ENCODE results near the gene C13orf46. TPM values are rescaled to one million over a fixed set of nuclear protein-coding genes. Genes with fewer than 3 reads are reported as not detected.
"Not testable (repeated sequence)": the region's sequence is repeated elsewhere in the genome, so short reads cannot be mapped to it uniquely, and the experiment has no call there.

Gene C13orf46
- total RNA-seq: 1 to 10 TPM in 1 of 2 donors, under 1 TPM in 1; 0.65 to 1.4 TPM
- long read RNA-seq: 0 reads

DNA sequence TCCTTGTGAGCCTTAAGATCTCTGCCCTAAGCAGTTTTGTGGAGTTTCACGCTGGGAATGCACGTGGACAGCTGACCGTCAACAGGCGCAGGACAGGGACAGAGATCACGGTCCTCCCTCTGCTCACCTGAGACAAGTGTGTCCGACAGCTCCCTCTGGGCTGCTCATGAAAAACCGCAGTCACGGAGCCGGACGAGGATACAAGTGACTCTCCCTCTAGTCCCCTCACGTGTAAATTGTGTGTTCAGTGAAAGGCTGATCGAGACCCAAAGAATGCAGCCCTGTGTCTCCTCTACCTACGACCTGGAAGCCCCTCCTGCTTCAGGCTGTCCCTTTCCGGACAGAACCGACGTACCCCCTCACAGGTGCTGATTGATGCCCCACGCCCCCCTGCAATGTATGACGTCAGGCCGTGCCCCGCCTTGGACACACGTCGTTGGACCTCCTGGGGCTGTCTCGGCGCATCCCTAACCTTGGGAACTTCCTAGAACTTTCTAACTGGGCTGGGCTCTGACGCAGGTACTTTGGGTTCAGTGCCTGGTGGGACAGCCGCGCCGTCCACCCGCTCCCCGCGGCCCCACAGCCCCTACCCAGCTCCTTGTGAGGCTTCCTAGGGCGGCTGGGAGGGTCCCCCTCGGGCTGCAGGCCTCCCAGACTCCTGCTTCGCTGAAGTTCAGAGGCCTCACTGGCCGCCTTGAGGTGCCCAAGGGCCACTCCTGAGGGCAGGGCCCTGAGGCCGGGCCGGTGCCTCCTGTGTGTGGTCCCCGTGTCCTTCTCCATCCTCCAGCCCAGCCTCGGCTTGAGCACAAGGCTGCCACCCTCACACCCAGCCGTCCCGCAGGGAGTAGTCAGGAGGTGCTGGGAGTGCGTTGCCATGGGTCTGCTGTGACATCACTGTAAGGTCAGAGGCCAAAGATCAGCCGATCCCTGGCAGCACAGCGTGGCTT lies at the start of gene C13orf46:
Gene C13orf46 (minus strand): TSS at position 859 of the 947 bp plus-strand sequence. CDS start 79 bp downstream, at position 780.
- DNase-seq (peak; percentile 17), ATAC-seq (no peak)
- intact Hi-C loops (cut with DNase I): no loop called here

DNA sequence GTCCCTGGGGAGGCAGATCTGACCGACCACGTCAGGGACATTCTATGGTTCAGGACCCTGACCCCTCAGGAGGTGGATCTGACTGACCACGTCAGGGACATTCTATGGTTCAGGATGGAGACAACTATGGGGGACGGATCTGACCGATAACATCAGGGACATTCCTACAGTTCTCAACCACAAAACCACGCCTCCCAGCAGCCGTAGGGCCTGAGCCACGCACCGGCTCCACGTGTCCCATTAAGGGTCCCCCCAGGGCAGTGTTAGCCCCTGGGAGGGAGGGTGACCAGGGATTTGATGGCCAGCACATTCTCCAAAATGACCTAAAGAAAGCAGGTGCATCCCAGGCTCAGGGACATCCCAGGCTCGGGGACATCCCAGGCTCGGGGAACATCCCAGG lies 49.0 kb upstream of the C13orf46 start:
- intact Hi-C loops (cut with DNase I): no loop called here
- DNase-seq (peak; percentile 4), ATAC-seq (no peak)

DNA sequence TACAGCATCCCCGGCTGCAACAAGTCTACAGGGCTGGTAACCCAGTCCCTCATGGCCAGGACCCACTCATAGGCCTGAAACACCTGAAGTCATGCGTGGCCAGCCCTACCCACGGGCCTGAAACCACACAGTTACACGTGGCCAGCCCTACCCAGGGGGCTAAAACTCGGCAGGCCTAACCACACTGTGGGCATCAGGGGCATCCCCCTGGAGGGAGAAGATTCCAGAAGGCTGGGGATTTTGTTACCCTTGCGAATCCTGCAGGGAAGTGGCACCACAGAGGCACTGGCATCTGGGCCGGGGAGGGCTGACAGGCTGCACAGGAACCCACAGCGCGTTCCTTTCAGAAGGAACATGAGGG lies 48.4 kb upstream of the C13orf46 start:
- ATAC-seq: no peak
- intact Hi-C loops (cut with DNase I): no loop called here

DNA sequence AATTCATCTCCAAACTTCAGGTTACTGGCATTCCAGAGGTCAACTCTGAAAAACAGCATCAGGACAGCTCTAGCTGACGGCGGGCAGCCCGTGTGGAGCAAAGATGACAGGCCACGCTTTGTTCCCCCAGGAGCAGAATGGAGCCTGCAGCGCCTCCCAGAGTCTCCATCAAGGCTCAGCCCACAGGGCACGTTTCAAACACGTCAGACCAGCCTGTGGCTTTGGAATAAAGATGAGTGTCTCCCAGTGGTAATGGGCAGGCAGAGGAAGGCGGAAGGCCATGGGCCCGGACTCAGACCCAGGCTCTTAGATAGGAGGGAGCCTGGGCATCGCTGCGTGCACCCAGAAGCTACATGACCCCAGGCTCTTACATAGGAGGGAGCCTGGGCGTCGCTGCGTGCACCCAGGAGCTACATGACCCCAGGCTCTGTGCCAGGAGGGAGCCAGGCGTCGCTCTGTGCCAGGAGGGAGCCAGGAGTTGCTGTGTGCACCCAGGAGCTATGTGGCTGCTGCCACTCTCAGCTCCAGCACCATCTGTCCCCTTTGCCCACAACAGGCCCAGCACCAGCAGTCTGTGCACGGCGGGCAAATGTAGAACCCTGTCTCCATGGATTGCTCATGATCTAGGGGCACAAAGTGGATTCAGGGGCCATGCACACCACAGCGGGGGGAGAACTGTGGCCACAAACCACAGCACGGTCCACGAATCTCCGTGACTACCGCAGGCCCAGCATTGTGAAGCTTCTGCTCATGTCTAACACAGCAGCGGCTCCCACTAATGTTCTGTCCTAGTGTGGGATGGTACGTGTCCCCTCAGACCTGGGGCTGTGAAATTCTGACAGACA lies 47.8 kb upstream of the C13orf46 start:
- ATAC-seq (peak in 1 of 2 donors; percentile 17), DNase-seq (peak; percentile 18)
- intact Hi-C loops (cut with DNase I): no loop called here

More for the DNA sequence above, 48.4 kb upstream of the C13orf46 start:
- peak; percentile 7 for DNase-seq

- intact Hi-C loops (cut with DNase I): no loop called here
- ATAC-seq: no peak
- DNase-seq: peak; percentile 15
Measured at GRCh38 chr13:114020750-114021463, 47.0 kb upstream of the C13orf46 start.

- ATAC-seq; intact Hi-C loops (cut with DNase I): not testable (repeated sequence)
- peak; percentile 14 for DNase-seq
Measured at GRCh38 chr13:114020134-114020533, 46.3 kb upstream of the C13orf46 start.

DNA sequence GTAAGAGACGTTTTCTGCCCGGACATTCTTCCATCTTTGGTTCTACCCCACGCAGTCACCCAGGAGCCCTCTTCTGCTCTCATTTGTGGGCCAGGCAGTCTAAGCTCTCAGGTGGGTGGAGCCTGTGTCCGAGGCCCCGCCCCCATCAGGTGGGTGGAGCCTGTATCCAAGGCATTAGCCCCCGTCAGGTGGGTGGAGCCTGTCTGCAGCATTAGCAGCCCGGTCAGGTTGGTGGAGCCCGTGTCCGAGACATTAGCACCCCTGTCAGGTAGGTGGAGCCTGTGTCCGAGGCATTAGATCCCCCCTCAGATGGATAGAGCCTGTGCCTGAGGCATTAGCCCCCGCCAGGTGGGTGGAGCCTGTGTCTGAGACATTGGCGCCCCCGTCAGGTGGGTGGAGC lies 45.5 kb upstream of the C13orf46 start:
- intact Hi-C loops (cut with DNase I): no loop called here
- DNase-seq (no peak), ATAC-seq (no peak)

DNA sequence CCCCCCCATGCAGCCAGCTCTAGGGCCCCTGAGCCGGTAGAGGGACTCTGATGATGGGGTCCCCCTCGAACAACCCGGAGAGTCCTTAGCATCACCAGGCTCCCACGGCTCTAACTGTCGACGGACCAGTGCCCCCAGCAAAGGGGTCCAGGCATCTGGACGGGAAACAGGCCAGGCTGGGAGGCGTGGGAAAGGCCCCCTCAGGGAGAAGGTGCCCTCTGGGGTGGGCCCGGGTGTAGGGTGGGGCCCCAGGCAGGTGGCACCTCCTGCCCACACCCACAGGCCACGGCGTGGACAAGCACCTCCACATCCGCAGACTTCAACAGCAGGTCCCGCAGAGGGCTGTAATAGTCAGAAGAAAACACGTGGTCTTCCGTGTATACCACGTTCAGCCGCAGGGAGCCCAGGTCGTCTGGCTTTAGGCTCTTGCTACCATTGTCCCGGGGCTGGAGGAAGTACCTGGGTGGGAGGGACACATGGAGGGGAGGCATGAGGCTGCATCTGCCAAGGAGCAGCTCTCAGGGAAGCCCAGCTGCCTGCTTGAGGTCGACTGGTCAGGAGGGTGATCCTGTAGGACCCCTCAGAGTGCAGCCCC lies 44.7 kb upstream of the C13orf46 start:
- ATAC-seq: no peak
- peak; percentile 15 for DNase-seq

GRCh38 chr13:114017966-114018365 lies 44.1 kb upstream of the C13orf46 start:
- ATAC-seq (no peak), DNase-seq (peak; percentile 16)
- intact Hi-C loops (cut with DNase I): no loop called here

More for the DNA sequence above, 44.7 kb upstream of the C13orf46 start:
- intact Hi-C loops (cut with DNase I): no loop called here

DNA sequence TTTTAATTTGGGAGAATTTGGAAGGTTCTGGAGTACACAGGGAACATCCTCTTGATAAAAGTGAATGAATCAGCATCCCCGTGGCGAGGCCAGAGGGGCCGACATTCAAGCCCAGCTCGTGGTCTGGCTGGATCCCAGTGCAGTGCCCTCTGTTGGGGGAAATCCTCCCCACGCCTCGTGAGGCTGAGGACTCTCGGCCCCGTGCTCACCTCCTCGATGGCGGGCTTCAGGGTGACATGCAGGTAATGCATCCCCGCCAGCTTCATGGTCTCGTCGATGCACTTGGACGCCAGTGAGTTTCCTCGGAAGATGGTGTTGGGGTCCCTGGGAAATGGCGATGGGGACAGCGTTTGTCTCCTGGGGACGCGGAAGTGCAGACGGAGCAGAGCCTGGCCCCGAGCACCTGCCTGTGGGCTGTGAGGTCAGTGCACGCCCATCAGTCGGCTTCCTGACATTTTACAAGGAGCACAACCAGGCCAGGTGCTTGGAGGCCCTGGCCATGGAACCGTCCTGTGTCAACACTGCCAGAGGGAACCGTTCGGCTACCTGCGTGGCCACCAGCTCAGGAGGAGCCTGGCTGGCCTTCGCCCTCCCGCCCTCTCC lies 43.3 kb upstream of the C13orf46 start:
- intact Hi-C loops (cut with DNase I): no loop called here
- DNase-seq (peak; percentile 20), ATAC-seq (no peak)

DNA sequence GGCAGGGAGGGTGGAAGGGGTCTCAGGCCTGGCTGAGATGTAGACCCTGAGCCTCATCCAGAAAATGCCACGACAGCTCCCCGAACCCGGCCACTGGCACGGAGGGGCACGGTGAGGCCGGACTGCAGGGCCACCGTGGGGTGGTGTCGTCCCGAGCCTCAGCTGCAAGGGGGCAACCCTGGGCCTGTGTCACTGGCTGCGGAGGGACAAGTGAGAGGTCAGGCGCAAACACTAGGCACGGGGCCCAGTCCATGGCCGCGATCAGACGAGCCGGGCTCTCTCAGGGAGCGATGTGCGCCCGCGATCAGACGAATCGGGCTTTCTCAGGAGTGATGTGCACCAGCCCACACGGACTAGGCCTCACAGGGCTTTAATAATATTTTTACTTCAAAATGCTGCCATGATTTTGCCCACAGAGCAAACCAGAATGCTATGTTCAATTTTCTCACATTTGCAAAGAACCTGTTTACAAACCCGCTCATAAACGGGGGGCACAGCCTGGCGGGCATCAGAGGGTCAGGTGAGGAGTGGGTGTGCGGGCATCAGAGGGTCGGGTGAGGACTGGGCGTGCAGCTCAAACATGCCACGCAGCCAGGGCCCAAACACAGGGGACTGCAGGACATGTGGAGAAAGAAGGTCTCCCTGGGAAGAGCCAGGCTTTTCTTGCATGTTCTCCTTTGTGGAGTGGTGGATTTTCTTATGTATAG lies 42.6 kb upstream of the C13orf46 start:
- ATAC-seq (no peak), DNase-seq (peak; percentile 13)
- intact Hi-C loops (cut with DNase I): no loop called here

DNA sequence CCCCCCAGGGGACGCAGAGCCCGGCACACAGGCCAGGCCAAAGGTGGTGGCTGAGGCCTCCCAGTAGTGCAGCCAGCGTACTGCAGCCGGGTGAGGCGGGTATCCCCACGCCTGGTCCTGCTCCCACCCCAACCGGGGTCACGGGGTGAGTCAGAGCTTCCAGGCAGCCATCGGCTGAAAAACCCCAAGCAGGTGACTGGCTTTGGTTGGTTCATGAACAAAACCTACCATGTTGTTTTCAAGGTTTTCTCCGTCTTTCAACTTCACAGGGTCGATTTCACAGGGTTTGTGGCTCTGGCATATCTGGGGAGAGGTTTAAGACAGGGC lies 42.1 kb upstream of the C13orf46 start:
- intact Hi-C loops (cut with DNase I): no loop called here
- no peak for ATAC-seq

GRCh38 chr13:114015111-114015968 lies 41.5 kb upstream of the C13orf46 start:
- intact Hi-C loops (cut with DNase I): no loop called here
- ATAC-seq (peak; percentile 10 to 82), DNase-seq (peak; percentile 42)

More for the DNA sequence above, 42.1 kb upstream of the C13orf46 start:
- DNase-seq: no peak

GRCh38 chr13:114013952-114014629 lies 40.2 kb upstream of the C13orf46 start:
- ATAC-seq (no peak), DNase-seq (peak; percentile 13)
- intact Hi-C loops (cut with DNase I): no loop called here

- ATAC-seq (no peak), DNase-seq (no peak)
- intact Hi-C loops (cut with DNase I): no loop called here
Measured at GRCh38 chr13:114013336-114013735, 39.5 kb upstream of the C13orf46 start.

DNA sequence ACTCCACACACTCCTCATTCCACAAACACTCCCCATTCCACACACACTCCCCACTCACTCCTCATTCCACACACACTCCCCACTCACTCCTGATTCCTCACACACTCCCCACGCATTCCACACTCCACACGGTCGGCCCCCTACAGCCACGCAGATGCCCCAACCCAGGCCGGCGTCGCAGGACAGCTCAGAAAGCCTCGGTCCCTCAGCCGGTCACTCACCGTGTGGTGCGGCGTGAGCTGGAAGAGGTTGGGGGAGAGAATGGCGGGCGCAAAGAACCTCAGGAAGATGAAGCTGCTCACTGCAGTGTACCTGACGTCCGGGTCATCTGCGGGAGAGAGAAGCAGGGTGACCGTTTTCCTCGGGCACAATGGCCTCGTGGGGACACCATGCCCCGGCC lies 39.0 kb upstream of the C13orf46 start:
- DNase-seq (peak; percentile 4), ATAC-seq (no peak)
- intact Hi-C loops (cut with DNase I): no loop called here

- intact Hi-C loops (cut with DNase I): no loop called here
- ATAC-seq (no peak), DNase-seq (no peak)
Measured at GRCh38 chr13:114012141-114012540, 38.3 kb upstream of the C13orf46 start.

All from left cardiac atrium (tissue), 4 donors.